ENCODE measurements around the gene RAPGEF4.

DNA sequence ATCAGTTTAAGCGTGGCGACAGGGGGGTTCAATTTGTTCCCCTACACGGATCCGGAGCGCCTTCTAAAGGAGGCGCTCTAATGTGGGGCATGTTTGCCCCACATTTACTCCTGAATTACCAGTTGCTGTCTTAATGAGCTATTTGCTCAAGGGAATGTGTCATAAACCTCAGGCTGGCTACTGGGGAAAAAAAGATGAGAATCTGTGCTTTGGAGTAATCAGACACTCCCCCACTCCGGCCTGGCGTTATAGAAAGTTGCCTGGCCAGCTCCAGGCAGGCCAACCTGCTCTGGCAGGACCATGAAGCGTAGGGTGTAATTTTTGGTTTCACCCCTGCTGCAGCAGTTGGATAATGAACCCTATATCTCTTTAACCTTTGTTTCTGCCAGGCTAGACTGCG is 309.0 kb downstream of the RAPGEF4 start:
- TF ChIP-seq POLR2A (IDR thresholded peaks at IDR 0.05; ENCODE audit: low read depth, low read length) (no peak), CTCF (conservative IDR thresholded peaks at IDR 0.05; ENCODE audit: low read depth, low read length) (no peak), MAFK (IDR thresholded peaks at IDR 0.05; ENCODE audit: low read depth, low read length) (no peak), RAD21 (IDR thresholded peaks at IDR 0.05; ENCODE audit: low read length) (no peak), RCOR1 (IDR thresholded peaks at IDR 0.05; ENCODE audit: insufficient replicate concordance, low read length) (no peak), BHLHE40 (IDR thresholded peaks at IDR 0.05; ENCODE audit: low read depth, low read length) (no peak), RFX5 (IDR thresholded peaks at IDR 0.05; ENCODE audit: low read depth, low read length) (no peak)
- TF ChIP-seq, protein P1, sequence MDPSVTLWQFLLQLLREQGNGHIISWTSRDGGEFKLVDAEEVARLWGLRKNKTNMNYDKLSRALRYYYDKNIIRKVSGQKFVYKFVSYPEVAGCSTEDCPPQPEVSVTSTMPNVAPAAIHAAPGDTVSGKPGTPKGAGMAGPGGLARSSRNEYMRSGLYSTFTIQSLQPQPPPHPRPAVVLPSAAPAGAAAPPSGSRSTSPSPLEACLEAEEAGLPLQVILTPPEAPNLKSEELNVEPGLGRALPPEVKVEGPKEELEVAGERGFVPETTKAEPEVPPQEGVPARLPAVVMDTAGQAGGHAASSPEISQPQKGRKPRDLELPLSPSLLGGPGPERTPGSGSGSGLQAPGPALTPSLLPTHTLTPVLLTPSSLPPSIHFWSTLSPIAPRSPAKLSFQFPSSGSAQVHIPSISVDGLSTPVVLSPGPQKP (IDR thresholded peaks at IDR 0.05; ENCODE audit: borderline replicate concordance, low read depth, low read length), result no peak

All from IMR-90 (cell line).